ENCODE measurements around the gene MX2.

- TF ChIP-seq, protein P1, sequence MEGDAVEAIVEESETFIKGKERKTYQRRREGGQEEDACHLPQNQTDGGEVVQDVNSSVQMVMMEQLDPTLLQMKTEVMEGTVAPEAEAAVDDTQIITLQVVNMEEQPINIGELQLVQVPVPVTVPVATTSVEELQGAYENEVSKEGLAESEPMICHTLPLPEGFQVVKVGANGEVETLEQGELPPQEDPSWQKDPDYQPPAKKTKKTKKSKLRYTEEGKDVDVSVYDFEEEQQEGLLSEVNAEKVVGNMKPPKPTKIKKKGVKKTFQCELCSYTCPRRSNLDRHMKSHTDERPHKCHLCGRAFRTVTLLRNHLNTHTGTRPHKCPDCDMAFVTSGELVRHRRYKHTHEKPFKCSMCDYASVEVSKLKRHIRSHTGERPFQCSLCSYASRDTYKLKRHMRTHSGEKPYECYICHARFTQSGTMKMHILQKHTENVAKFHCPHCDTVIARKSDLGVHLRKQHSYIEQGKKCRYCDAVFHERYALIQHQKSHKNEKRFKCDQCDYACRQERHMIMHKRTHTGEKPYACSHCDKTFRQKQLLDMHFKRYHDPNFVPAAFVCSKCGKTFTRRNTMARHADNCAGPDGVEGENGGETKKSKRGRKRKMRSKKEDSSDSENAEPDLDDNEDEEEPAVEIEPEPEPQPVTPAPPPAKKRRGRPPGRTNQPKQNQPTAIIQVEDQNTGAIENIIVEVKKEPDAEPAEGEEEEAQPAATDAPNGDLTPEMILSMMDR (IDR thresholded peaks at IDR 0.05) = no peak
- no peak for TF ChIP-seq POLR2A (IDR thresholded peaks at IDR 0.05)
These were observed 42.1 kb downstream of the MX2 start for GRCh38 chr21:41403966-41404365.

All from tibial nerve (tissue), 3 donors.